Neural cell (in vitro differentiated cells): ENCODE measurements around the gene SPTBN2. TPM values are rescaled to one million over a fixed set of nuclear protein-coding genes. Genes with fewer than 3 reads are reported as not detected.

Experiments used
- H2AFZ ChIP-seq: fragments of 200-600, 300-800 bp; sonication (generic), shearing (Covaris generic); 2 replicates; pipeline ENCODE4 v1.6.0; 2014; ENCODE audit warnings: low read depth, mild to moderate bottlenecking, antibody characterized with exemption, low read length, moderate library complexity
- H3F3A ChIP-seq: fragments of 200-600 bp; shearing (Covaris generic); 2 replicates; pipeline ENCODE4 v1.6.1; 2016; ENCODE audit warnings: mild to moderate bottlenecking, moderate library complexity, mixed read lengths, antibody characterized with exemption, low read length; ENCODE audit not compliant: insufficient read depth, poor library complexity, severe bottlenecking
- H3K27ac ChIP-seq: fragments of 200-600, 300-800 bp; sonication (generic), shearing (Covaris generic); 2 replicates; pipeline ENCODE4 v1.5.1; 2014; ENCODE audit warnings: mild to moderate bottlenecking, low read length, moderate library complexity
- H3K27me3 ChIP-seq: fragments of 300-800, 200-600 bp; sonication (generic), shearing (Covaris generic); 2 replicates; pipeline ENCODE4 v1.6.0; 2014; ENCODE audit warnings: mild to moderate bottlenecking, low read depth, low read length, moderate library complexity; ENCODE audit not compliant: insufficient read depth
- H3K36me3 ChIP-seq: fragments of 300-800, 200-600 bp; sonication (generic), shearing (Covaris generic); 2 replicates; pipeline ENCODE4 v1.5.1; 2014; ENCODE audit warnings: mild to moderate bottlenecking, antibody characterized with exemption, low read length, moderate library complexity; ENCODE audit not compliant: insufficient read depth
- H3K4me2 ChIP-seq: fragments of 300-800, 200-600 bp; sonication (generic), shearing (Covaris generic); 2 replicates; pipeline ENCODE4 v1.6.0; 2014; ENCODE audit warnings: mild to moderate bottlenecking, low read length
- H3K4me3 ChIP-seq: fragments of 300-800, 200-600 bp; sonication (generic), shearing (Covaris generic); 2 replicates; pipeline ENCODE4 v1.5.1; 2014; ENCODE audit warnings: mild to moderate bottlenecking, low read length, moderate library complexity
- H3K79me2 ChIP-seq: fragments of 200-600 bp; shearing (Covaris generic); replicated peaks from 2 replicates; pipeline ENCODE4 v1.6.0; 2014; ENCODE audit warnings: mild to moderate bottlenecking, low read length, moderate library complexity; ENCODE audit not compliant: insufficient read depth
- H3K9ac ChIP-seq: fragments of 300-800, 200-600 bp; sonication (generic), shearing (Covaris generic); 2 replicates; pipeline ENCODE4 v1.6.1; 2016; ENCODE audit warnings: mild to moderate bottlenecking, low read length, mixed read lengths
- H3K9me2 ChIP-seq: fragments of 200-600 bp; shearing (Covaris generic); 2 replicates; pipeline ENCODE4 v1.6.1; 2016; ENCODE audit warnings: mild to moderate bottlenecking, low read length, mixed read lengths; ENCODE audit not compliant: insufficient read depth
- H3K9me3 ChIP-seq: fragments of 200-600, 300-800 bp; sonication (generic), shearing (Covaris generic); 2 replicates; pipeline ENCODE4 v1.6.1; 2016; ENCODE audit warnings: mild to moderate bottlenecking, mixed run types, low read length, moderate library complexity, mixed read lengths
- H4K20me1 ChIP-seq: fragments of 200-600 bp; shearing (Covaris generic); 2 replicates; pipeline ENCODE4 v1.6.1; 2016; ENCODE audit warnings: mild to moderate bottlenecking, mixed run types; ENCODE audit not compliant: insufficient read depth
- EP300 ChIP-seq: fragments of 450-650 bp; conservative IDR thresholded peaks from 2 replicates; pipeline ENCODE4 v1.6.1; 2014; ENCODE audit warnings: antibody characterized with exemption, mild to moderate bottlenecking, moderate library complexity; ENCODE audit not compliant: poor library complexity, severe bottlenecking
- EZH2 ChIP-seq: fragments of 200-600, 300-800 bp; shearing (Covaris generic), sonication (generic); IDR thresholded peaks from 2 replicates; pipeline ENCODE4 v1.6.1; 2014; ENCODE audit warnings: antibody characterized with exemption, low read length, borderline replicate concordance, mild to moderate bottlenecking; ENCODE audit not compliant: insufficient read depth, poor library complexity, severe bottlenecking
- MXI1 ChIP-seq: fragments of 450-650 bp; conservative IDR thresholded peaks from 2 replicates; pipeline ENCODE4 v1.6.1; 2014; ENCODE audit warnings: antibody characterized with exemption, mild to moderate bottlenecking; ENCODE audit not compliant: poor library complexity, severe bottlenecking
- POLR2AphosphoS5 ChIP-seq: IDR thresholded peaks from 2 replicates; pipeline ENCODE4 v1.6.1; 2012
- RAD21 ChIP-seq: fragments of 450-650 bp; conservative IDR thresholded peaks from 2 replicates; pipeline ENCODE4 v1.6.1; 2014; ENCODE audit warnings: antibody characterized with exemption, mild to moderate bottlenecking, moderate library complexity
- SMC3 ChIP-seq: fragments of 450-650 bp; conservative IDR thresholded peaks from 2 replicates; pipeline ENCODE4 v1.6.1; 2014; ENCODE audit warnings: antibody characterized with exemption, mild to moderate bottlenecking, moderate library complexity; ENCODE audit not compliant: poor library complexity
- TAF1 ChIP-seq: IDR thresholded peaks from 2 replicates; pipeline ENCODE4 v1.6.1; 2012; ENCODE audit warnings: low read depth
- polyA plus RNA-seq: library from polyadenylated mRNA; depleted of rRNA; stranded (reverse); fragments of >200 nt; gene quantifications from 2 replicates; pipeline ENCODE4 v1.2.3, GENCODE V29; 2014
- TF ChIP-seq, protein P1 (sequence below): IDR thresholded peaks from 2 replicates; pipeline ENCODE4 v1.6.1; 2012; ENCODE audit warnings: borderline replicate concordance
- TF ChIP-seq, protein P2 (sequence below): fragments of 450-650 bp; IDR thresholded peaks from 2 replicates; pipeline ENCODE4 v1.5.1; 2014; ENCODE audit warnings: antibody characterized with exemption, mild to moderate bottlenecking, moderate library complexity; ENCODE audit not compliant: poor library complexity, severe bottlenecking

The SPTBN2 gene
- polyA plus RNA-seq, 1 donor from 2014 or later: 159 TPM

DNA sequence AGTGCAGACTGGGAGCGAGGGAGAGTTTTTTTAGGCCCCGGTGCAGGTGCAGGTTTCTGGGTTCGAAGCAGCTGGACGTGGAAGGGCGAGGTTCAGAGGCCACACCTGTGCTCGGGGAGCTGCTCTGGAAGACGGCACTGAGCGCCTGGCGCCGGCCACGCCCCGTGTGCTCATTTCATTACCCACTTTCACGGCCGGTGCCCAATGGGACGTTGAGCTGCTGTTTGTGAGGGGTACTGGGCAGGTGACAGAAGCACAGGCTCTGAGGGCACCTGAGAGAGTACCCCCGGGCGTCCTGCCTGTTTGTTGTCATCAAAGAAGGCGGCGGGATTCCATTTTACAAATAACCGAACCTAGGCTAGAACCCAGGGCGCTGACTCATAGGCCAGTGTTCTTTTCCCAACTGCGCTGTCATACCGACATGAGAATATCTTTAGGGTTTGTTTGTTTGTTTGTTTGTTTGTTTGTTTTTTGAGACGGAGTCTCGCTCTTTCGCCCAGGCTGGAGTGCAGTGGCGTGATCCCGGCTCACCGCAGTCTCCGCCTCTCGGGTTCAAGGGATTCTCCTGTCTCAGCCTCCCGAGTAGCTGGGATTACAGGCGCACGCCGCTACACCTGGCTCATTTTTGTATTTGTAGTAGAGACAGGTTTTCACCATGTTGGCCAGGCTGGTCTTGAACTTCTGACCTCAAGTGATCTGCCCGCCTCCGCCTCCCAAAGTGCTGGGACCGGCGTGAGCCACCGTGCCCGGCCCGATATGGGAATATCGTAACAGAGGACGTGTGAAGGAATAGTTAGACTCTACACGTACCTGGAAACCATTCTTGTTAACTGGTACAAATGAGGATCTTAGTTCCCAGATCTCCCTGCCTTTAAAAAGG lies 16.6 kb upstream of the SPTBN2 start:
- H2AFZ ChIP-seq: no peak overlapping the region
- H3F3A ChIP-seq: no peaks in the 10 kb centered on the region
- H3K27me3 ChIP-seq: no peaks in the 10 kb centered on the region
- peaks cover 9% of the 10 kb centered on the region for H3K79me2 ChIP-seq
- peak overlapping the region; percentile 25 for H3K4me2 ChIP-seq
- TF ChIP-seq EP300: no peak
- no peaks in the 10 kb centered on the region for H3K9me2 ChIP-seq
- peak overlapping the region; percentile 87 for H3K9ac ChIP-seq
- H3K4me3 ChIP-seq: peak overlapping the region; percentile 95
- H3K36me3 ChIP-seq: no peaks in the 10 kb centered on the region
- H4K20me1 ChIP-seq: no peaks in the 10 kb centered on the region
- H3K27ac ChIP-seq: no peak overlapping the region
- no peaks in the 10 kb centered on the region for H3K9me3 ChIP-seq

DNA sequence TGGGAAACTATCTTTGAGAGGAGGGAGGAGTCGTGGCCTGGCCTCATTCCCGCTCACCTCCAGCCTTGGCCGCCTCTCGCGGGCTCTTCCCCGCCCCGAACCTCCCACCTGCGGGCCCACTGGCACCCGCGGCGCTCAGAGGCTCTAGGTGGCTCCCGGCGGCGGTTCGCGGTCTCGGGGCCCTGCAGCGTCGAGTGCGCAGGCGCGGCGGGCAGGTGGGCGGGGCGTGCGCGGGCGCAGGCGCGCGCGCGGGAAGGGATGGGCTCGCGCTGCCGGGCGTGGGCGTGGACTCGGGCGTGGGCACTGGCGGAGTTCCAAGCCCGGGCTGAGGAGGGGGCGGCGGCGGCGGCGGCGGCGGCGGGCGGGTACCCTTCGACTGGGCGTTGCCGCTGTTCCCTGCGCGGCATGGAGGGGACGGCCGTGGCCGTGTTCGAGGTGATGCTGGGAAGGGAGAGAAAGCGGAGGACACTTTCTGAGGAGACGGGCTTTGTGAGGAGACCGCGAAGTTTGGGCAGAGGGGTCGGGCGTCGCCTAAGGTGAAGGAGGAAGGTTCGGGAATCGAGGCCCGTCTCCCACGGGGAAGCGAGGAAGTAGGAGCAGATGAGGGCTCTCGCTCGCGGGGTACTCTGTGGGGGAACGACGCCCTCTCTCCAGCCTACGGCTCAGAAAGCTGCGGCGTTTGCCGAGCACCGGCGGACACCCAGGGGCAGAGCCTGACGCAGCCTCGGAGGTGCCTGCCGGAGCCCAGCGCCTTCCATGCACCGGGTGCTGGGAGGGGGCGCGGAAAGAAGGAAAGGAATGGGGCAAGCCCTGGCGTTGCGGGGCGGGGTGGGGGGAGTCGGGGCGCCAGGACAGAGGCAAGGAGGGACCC lies 15.7 kb upstream of the SPTBN2 start:
- H3K4me2 ChIP-seq: peak overlapping the region; percentile 79
- peak overlapping the region; percentile 94 for H2AFZ ChIP-seq
- peak overlapping the region; percentile 95 for H3K4me3 ChIP-seq
- H3K27me3 ChIP-seq: no peaks in the 10 kb centered on the region
- H4K20me1 ChIP-seq: no peaks in the 10 kb centered on the region
- no peaks in the 10 kb centered on the region for H3K9me3 ChIP-seq
- peaks cover 8% of the 10 kb centered on the region for H3K79me2 ChIP-seq
- no peaks in the 10 kb centered on the region for H3F3A ChIP-seq
- peak overlapping the region; percentile 87 for H3K9ac ChIP-seq
- H3K36me3 ChIP-seq: no peaks in the 10 kb centered on the region
- peak; percentile 11 for TF ChIP-seq SMC3
- TF ChIP-seq, protein P1, sequence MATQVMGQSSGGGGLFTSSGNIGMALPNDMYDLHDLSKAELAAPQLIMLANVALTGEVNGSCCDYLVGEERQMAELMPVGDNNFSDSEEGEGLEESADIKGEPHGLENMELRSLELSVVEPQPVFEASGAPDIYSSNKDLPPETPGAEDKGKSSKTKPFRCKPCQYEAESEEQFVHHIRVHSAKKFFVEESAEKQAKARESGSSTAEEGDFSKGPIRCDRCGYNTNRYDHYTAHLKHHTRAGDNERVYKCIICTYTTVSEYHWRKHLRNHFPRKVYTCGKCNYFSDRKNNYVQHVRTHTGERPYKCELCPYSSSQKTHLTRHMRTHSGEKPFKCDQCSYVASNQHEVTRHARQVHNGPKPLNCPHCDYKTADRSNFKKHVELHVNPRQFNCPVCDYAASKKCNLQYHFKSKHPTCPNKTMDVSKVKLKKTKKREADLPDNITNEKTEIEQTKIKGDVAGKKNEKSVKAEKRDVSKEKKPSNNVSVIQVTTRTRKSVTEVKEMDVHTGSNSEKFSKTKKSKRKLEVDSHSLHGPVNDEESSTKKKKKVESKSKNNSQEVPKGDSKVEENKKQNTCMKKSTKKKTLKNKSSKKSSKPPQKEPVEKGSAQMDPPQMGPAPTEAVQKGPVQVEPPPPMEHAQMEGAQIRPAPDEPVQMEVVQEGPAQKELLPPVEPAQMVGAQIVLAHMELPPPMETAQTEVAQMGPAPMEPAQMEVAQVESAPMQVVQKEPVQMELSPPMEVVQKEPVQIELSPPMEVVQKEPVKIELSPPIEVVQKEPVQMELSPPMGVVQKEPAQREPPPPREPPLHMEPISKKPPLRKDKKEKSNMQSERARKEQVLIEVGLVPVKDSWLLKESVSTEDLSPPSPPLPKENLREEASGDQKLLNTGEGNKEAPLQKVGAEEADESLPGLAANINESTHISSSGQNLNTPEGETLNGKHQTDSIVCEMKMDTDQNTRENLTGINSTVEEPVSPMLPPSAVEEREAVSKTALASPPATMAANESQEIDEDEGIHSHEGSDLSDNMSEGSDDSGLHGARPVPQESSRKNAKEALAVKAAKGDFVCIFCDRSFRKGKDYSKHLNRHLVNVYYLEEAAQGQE: peak; percentile 64
- TF ChIP-seq, protein P2, sequence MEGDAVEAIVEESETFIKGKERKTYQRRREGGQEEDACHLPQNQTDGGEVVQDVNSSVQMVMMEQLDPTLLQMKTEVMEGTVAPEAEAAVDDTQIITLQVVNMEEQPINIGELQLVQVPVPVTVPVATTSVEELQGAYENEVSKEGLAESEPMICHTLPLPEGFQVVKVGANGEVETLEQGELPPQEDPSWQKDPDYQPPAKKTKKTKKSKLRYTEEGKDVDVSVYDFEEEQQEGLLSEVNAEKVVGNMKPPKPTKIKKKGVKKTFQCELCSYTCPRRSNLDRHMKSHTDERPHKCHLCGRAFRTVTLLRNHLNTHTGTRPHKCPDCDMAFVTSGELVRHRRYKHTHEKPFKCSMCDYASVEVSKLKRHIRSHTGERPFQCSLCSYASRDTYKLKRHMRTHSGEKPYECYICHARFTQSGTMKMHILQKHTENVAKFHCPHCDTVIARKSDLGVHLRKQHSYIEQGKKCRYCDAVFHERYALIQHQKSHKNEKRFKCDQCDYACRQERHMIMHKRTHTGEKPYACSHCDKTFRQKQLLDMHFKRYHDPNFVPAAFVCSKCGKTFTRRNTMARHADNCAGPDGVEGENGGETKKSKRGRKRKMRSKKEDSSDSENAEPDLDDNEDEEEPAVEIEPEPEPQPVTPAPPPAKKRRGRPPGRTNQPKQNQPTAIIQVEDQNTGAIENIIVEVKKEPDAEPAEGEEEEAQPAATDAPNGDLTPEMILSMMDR: peak; percentile 21
- TF ChIP-seq EP300: peak; percentile 40
- TF ChIP-seq TAF1: peak; percentile 55
- peak; percentile 82 for TF ChIP-seq MXI1
- TF ChIP-seq RAD21: peak; percentile 17
- TF ChIP-seq POLR2AphosphoS5: peak; percentile 84
- TF ChIP-seq EZH2: no peak
- H3K27ac ChIP-seq: peak overlapping the region; percentile 69
- no peaks in the 10 kb centered on the region for H3K9me2 ChIP-seq
